Caco-2 (cell line): Measurements from ENCODE around the gene ANK3. TPM values are rescaled to one million over a fixed set of nuclear protein-coding genes. Genes with fewer than 3 reads are reported as not detected.

Experiments
- BruUV-seq: library from RNA; stranded (reverse); fragments of 400-500 nt; replicated peaks from 2 replicates; lab custom pipeline; 2021; lab: Mats Ljungman, UMichigan
- CTCF ChIA-PET: fragments of 300-600 bp; sonication (Branson Sonifier 250); formaldehyde crosslinking; loops from one replicate; lab custom pipeline; 2022; ENCODE audit warnings: antibody characterized with exemption; lab: Charles Lee
- POLR2A ChIA-PET: fragments of 300-600 bp; sonication (Branson Sonifier 250); formaldehyde crosslinking; loops from one replicate; lab custom pipeline; 2022; ENCODE audit warnings: antibody characterized with exemption; lab: Charles Lee
- DNase-seq, 2 experiments: peaks; one replicate each; pipeline versions ENCODE4 v3.0.0 to v3.0.0-alpha.2; 2020 to 2022
- H3K27me3 ChIP-seq: replicated peaks from 2 replicates; pipeline ENCODE4 v1.6.0; 2011; ENCODE audit warnings: low read length; ENCODE audit not compliant: control insufficient read depth, insufficient read depth
- H3K36me3 ChIP-seq: 2 replicates; pipeline ENCODE4 v1.5.1; 2011; ENCODE audit warnings: low read length; ENCODE audit not compliant: control insufficient read depth, insufficient read depth
- H3K4me1 ChIP-seq: fragments of 250-450 bp; sonication (Bioruptor Pico); 2 replicates; pipeline ENCODE4 v1.5.1; 2020; ENCODE audit warnings: mild to moderate bottlenecking
- H3K4me3 ChIP-seq: 2 replicates; pipeline ENCODE4 v1.5.1; 2011; ENCODE audit warnings: low read depth, mild to moderate bottlenecking, control low read depth, low read length
- H3K9me3 ChIP-seq: fragments of 250-450 bp; sonication (Bioruptor Pico); 2 replicates; pipeline ENCODE4 v1.5.1; 2020; ENCODE audit warnings: mild to moderate bottlenecking, moderate library complexity
- H3K27ac Mint-ChIP-seq: one replicate; pipeline ENCODE4 v1.8.0; 2022; ENCODE audit warnings: mixed read lengths; ENCODE audit not compliant: unreplicated experiment
- H3K27me3 Mint-ChIP-seq: one replicate; pipeline ENCODE4 v1.8.0; 2022; ENCODE audit warnings: mixed read lengths; ENCODE audit not compliant: insufficient read depth, unreplicated experiment
- H3K36me3 Mint-ChIP-seq: one replicate; pipeline ENCODE4 v1.8.0; 2022; ENCODE audit warnings: mild to moderate bottlenecking, mixed read lengths; ENCODE audit not compliant: insufficient read depth, unreplicated experiment
- H3K4me1 Mint-ChIP-seq: one replicate; pipeline ENCODE4 v1.8.0; 2022; ENCODE audit warnings: low read depth, mixed read lengths; ENCODE audit not compliant: unreplicated experiment
- H3K4me3 Mint-ChIP-seq: one replicate; pipeline ENCODE4 v1.8.0; 2022; ENCODE audit warnings: mild to moderate bottlenecking, moderate library complexity, mixed read lengths; ENCODE audit not compliant: unreplicated experiment
- H3K9me3 Mint-ChIP-seq: one replicate; pipeline ENCODE4 v1.8.0; 2022; ENCODE audit warnings: mixed read lengths; ENCODE audit not compliant: unreplicated experiment
- intact Hi-C: fragments of 100-400 bp; cut with micrococcal nuclease; formaldehyde crosslinking; loops from one replicate; pipeline ENCODE4 v1.10.0; 2022; ENCODE audit not compliant: unreplicated experiment
- total RNA-seq: library from RNA; stranded (reverse); gene quantifications from 2 replicates; pipeline ENCODE4 v1.2.3, GENCODE V29; 2022
- TF ChIP-seq, protein P1 (sequence below), 2 experiments: fragments of 200-600 bp in 1 of 2; IDR thresholded peaks; 1 replicate in 1 of 2; 2 replicates in 1 of 2; pipeline versions ENCODE4 v1.5.1 to v1.8.0; 2011 to 2022; ENCODE audit warnings: antibody characterized with exemption in 1 of 2, control low read depth in 1 of 2, inconsistent platforms in 1 of 2, low read depth in 1 of 2, low read length in 1 of 2, mild to moderate bottlenecking in 1 of 2, moderate library complexity in 1 of 2; ENCODE audit not compliant: insufficient read depth in 1 of 2, severe bottlenecking in 1 of 2, unreplicated experiment in 1 of 2

Gene ANK3
- total RNA-seq, 1 experiment from 2014 or later, result 46.7 TPM

DNA sequence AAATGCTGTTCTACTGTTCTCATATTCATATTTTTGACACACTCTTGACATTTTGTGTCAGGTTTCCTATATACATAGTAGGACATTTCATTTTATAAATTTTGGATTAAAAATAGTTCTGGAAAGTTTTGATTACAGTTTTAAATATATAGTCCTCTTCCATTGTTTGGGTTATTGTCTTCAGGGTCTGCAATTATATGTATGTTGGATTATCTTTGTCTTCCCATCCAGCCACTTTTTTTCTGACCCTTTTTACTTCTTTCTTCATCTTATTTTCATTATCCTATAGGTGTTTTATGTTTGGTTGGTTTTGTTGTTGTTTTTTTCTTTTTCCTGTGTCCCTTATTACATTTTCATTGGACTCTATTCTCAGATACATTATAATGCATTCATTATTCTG lies 412.2 kb downstream of the ANK3 start:
- Mint-ChIP-seq H3K4me1 (peaks cover 14% of the 10 kb centered on the region), H3K9me3 (peaks cover 60% of the 10 kb centered on the region), H3K36me3 (no peaks in the 10 kb centered on the region), H3K27ac (no peak overlapping the region), H3K27me3 (no peaks in the 10 kb centered on the region), H3K4me3 (no peak overlapping the region)
- intact Hi-C loops, result no loop called here
- DNase-seq, result no peak
- Histone ChIP-seq H3K4me1 (peaks cover 15% of the 10 kb centered on the region), H3K36me3 (no peaks in the 10 kb centered on the region), H3K27me3 (no peaks in the 10 kb centered on the region), H3K4me3 (no peak overlapping the region), H3K9me3 (peaks cover 47% of the 10 kb centered on the region)
- ChIA-PET POLR2A (no interaction called here), CTCF (interaction anchor here (0.6 kb wide), 1 partner anchor 1585 kb away, joined by 3 read pairs; no protein-coding TSS in a partner anchor)
- BruUV-seq, result no TSS peak
- TF ChIP-seq, protein P1, sequence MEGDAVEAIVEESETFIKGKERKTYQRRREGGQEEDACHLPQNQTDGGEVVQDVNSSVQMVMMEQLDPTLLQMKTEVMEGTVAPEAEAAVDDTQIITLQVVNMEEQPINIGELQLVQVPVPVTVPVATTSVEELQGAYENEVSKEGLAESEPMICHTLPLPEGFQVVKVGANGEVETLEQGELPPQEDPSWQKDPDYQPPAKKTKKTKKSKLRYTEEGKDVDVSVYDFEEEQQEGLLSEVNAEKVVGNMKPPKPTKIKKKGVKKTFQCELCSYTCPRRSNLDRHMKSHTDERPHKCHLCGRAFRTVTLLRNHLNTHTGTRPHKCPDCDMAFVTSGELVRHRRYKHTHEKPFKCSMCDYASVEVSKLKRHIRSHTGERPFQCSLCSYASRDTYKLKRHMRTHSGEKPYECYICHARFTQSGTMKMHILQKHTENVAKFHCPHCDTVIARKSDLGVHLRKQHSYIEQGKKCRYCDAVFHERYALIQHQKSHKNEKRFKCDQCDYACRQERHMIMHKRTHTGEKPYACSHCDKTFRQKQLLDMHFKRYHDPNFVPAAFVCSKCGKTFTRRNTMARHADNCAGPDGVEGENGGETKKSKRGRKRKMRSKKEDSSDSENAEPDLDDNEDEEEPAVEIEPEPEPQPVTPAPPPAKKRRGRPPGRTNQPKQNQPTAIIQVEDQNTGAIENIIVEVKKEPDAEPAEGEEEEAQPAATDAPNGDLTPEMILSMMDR (IDR thresholded peaks at IDR 0.05; ENCODE audit: insufficient read depth in 1 of 2, low read depth in 1 of 2, low read length in 1 of 2, severe bottlenecking in 1 of 2, unreplicated experiment in 1 of 2), result no peak

DNA sequence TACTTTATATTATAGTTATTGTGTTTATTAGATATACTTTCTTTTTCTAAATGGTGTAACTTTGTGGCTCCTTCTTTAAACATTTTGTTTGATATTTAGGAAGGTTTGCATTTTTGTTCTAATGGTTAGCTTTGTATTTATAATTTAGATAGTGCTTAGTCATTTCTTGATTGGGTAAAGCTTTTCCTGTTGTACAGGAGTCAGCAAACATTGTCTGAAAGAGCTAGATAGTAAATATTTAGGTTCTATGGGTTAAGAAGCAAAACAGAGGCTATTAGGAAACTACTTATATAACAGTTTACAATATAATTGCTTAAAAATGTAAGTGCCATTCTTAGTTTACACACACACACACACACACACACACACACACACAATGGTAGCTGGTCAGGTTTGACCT lies 412.8 kb downstream of the ANK3 start:
- peaks cover 14% of the 10 kb centered on the region for H3K4me1 Mint-ChIP-seq
- POLR2A ChIA-PET, result no interaction called here
- Histone ChIP-seq H3K4me1 (peaks cover 21% of the 10 kb centered on the region), H3K27me3 (no peaks in the 10 kb centered on the region), H3K4me3 (no peak overlapping the region), H3K9me3 (peaks cover 50% of the 10 kb centered on the region), H3K36me3 (no peaks in the 10 kb centered on the region)
- no peak for DNase-seq
- H3K27me3 Mint-ChIP-seq, result no peaks in the 10 kb centered on the region
- TF ChIP-seq, protein P1 (IDR thresholded peaks at IDR 0.05; ENCODE audit: insufficient read depth in 1 of 2, low read depth in 1 of 2, low read length in 1 of 2, severe bottlenecking in 1 of 2, unreplicated experiment in 1 of 2), result no peak
- no peak overlapping the region for H3K4me3 Mint-ChIP-seq
- no TSS peak for BruUV-seq
- CTCF ChIA-PET, result interaction anchor here (0.7 kb wide), 1 partner anchor 69 kb away, joined by 4 read pairs; no protein-coding TSS in a partner anchor
- H3K9me3 Mint-ChIP-seq, result peaks cover 60% of the 10 kb centered on the region
- no peaks in the 10 kb centered on the region for H3K36me3 Mint-ChIP-seq
- H3K27ac Mint-ChIP-seq, result no peak overlapping the region
- intact Hi-C loops, result no loop called here
